CD4-positive, CD25-positive, alpha-beta regulatory T cell (primary cell): Measurements from ENCODE around the gene TCP11L1. TPM values are rescaled to one million over a fixed set of nuclear protein-coding genes. Genes with fewer than 3 reads are reported as not detected.
"Not testable (repeated sequence)": the region's sequence is repeated elsewhere in the genome, so short reads cannot be mapped to it uniquely, and the experiment has no call there.

Source experiments
- ATAC-seq, 2 donors: fragments of 150-1000 bp; cut with Tn5 transposase; one replicate each; pipeline ENCODE4 v1.10.0; 2021; ENCODE audit warnings: low read depth in 2 of 2, moderate number of reproducible peaks in 2 of 2, moderate library complexity in 1 of 2
- DNase-seq, 3 donors: peaks; one replicate each; pipeline versions ENCODE4 v3.0.0 to v3.0.0-alpha.2; 2012 to 2022; ENCODE audit warnings: mixed read lengths in 1 of 3
- H3K27ac ChIP-seq: one replicate; pipeline ENCODE4 v1.7.0; 2013; ENCODE audit warnings: mild to moderate bottlenecking, low read length; ENCODE audit not compliant: insufficient read depth, poor library complexity, severe bottlenecking
- H3K27me3 ChIP-seq: one replicate; pipeline ENCODE4 v1.7.0; 2013; ENCODE audit warnings: low read length; ENCODE audit not compliant: control insufficient read depth, insufficient read depth
- H3K36me3 ChIP-seq: one replicate; pipeline ENCODE4 v1.7.0; 2013; ENCODE audit warnings: mild to moderate bottlenecking, low read length, moderate library complexity; ENCODE audit not compliant: control insufficient read depth, insufficient read depth
- H3K4me1 ChIP-seq: 2 replicates; pipeline ENCODE4 v1.7.0; 2013; ENCODE audit warnings: mild to moderate bottlenecking, low read length; ENCODE audit not compliant: insufficient read depth, control insufficient read depth, poor library complexity, severe bottlenecking
- H3K4me3 ChIP-seq: one replicate; pipeline ENCODE4 v1.7.0; 2013; ENCODE audit warnings: low read depth, mild to moderate bottlenecking, low read length, moderate library complexity
- H3K9me3 ChIP-seq, 2 experiments: 1 replicate in 1 of 2; 2 replicates in 1 of 2; pipeline ENCODE4 v1.7.0; 2013; ENCODE audit warnings: low read length in 2 of 2, mild to moderate bottlenecking in 1 of 2, moderate library complexity in 1 of 2; ENCODE audit not compliant: control insufficient read depth in 2 of 2
- H3K27ac Mint-ChIP-seq, 3 donors: one replicate each; pipeline ENCODE4 v1.8.0; 2020 to 2022; ENCODE audit warnings: mild to moderate bottlenecking in 3 of 3, mixed read lengths in 3 of 3, moderate library complexity in 2 of 3
- H3K27me3 Mint-ChIP-seq: one replicate; pipeline ENCODE4 v1.8.0; 2022; ENCODE audit warnings: mild to moderate bottlenecking, mixed read lengths
- H3K36me3 Mint-ChIP-seq: one replicate; pipeline ENCODE4 v1.8.0; 2020; ENCODE audit warnings: mixed read lengths
- H3K4me1 Mint-ChIP-seq, 4 donors: one replicate each; pipeline ENCODE4 v1.8.0; 2020 to 2022; ENCODE audit warnings: mixed read lengths in 4 of 4, mild to moderate bottlenecking in 1 of 4
- H3K4me3 Mint-ChIP-seq, 4 donors: one replicate each; pipeline ENCODE4 v1.8.0; 2020 to 2022; ENCODE audit warnings: mild to moderate bottlenecking in 4 of 4, mixed read lengths in 4 of 4, moderate library complexity in 3 of 4
- H3K9me3 Mint-ChIP-seq, 7 donors: one replicate each; pipeline ENCODE4 v1.8.0; 2020 to 2022; ENCODE audit warnings: mixed read lengths in 7 of 7, mild to moderate bottlenecking in 3 of 7, moderate library complexity in 2 of 7
- polyA plus RNA-seq, 4 donors: library from polyadenylated mRNA; unstranded; fragments of 300-500 nt; fragmentation: Illumina TruSeq; gene quantifications; one replicate each; pipeline ENCODE4 v1.2.3, GENCODE V29; 2021
- total RNA-seq: library from RNA; stranded (reverse); gene quantifications from one replicate; pipeline ENCODE4 v1.2.3, GENCODE V29; 2022

Gene TCP11L1
- total and polyA plus RNA-seq, 5 donors from 2014 or later, result 4.3 to 17.0 (median 6.5) TPM

DNA sequence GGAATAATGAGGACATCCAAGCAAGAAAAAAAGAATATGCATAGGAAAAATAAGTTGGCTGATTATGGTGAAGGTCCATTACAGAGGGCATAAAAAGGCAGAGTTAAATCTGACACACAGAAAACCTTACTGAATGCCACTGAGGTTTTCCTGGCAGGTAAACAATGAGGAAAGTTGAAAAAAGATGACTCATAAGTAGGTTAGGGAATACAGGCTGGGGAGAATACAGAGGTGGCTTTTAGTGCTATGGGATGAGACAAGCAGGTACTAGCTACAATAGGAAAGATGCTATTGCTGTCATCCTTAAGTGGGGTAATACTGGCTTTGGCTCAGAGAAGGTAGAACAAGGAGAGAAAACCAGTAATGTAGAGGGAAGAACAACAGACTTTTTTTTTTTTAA, 77.2 kb downstream of the TCP11L1 start:
- Histone ChIP-seq H3K4me1 (no peaks in the 10 kb centered on the region), H3K4me3 (no peak overlapping the region), H3K9me3 (no peaks in the 10 kb centered on the region), H3K27me3 (no peaks in the 10 kb centered on the region), H3K36me3 (no peaks in the 10 kb centered on the region), H3K27ac (no peak overlapping the region)
- Mint-ChIP-seq H3K36me3 (no peaks in the 10 kb centered on the region), H3K27me3 (no peaks in the 10 kb centered on the region), H3K27ac (peak overlapping the region in 1 of 3 donors; percentile 58), H3K4me3 (no peak overlapping the region), H3K9me3 (no peaks in the 10 kb centered on the region), H3K4me1 (peaks cover 0 to 4% (median 3%) of the 10 kb centered on the region in 4 donors)
- DNase-seq (no peak), ATAC-seq (no peak)

DNA sequence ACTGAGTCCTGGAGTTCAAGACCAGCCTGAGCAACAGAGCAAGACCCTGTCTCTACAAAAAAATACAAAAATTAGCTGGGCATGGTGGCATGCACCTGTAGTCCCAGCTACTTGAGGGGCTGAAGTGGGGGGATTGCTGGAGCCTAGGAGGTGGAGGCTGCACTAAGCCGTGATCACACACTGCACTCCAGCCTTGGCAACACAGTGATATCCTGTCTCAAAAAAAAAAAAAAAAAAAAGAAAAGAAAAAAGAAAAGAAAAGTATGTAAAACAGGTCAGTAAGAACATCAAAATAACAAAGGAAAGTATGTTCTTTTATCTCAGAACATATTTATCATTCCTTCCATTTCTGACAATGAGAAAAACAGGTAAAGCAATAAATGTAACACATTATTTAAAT, 83.3 kb downstream of the TCP11L1 start:
- not testable (repeated sequence) for H3K36me3 ChIP-seq, H3K9me3 Mint-ChIP-seq, H3K9me3 ChIP-seq, H3K4me3 ChIP-seq, H3K27me3 Mint-ChIP-seq, H3K4me3 Mint-ChIP-seq, DNase-seq, H3K36me3 Mint-ChIP-seq, H3K27ac ChIP-seq, H3K27ac Mint-ChIP-seq, H3K4me1 ChIP-seq, ATAC-seq, H3K27me3 ChIP-seq, H3K4me1 Mint-ChIP-seq

Other genes with a start within 250 kb of the TCP11L1 start
- gene CCDC73, start 244.9 kb upstream of the TCP11L1 start, total RNA-seq, result not detected
- gene CCDC73, start 244.9 kb upstream of the TCP11L1 start, polyA plus RNA-seq, result under 1 TPM in 1 of 4 donors, not detected in 3; 0.03 TPM
- gene PRRG4, start 209.6 kb upstream of the TCP11L1 start, total RNA-seq, result 0.07 TPM
- under 1 TPM in 1 of 4 donors, not detected in 3; 0.02 TPM for gene PRRG4, start 209.6 kb upstream of the TCP11L1 start, polyA plus RNA-seq
- 9.4 TPM for gene QSER1, start 146.8 kb upstream of the TCP11L1 start, total RNA-seq
- under 1 TPM; 0.48 to 0.95 (median 0.67) TPM for gene QSER1, start 146.8 kb upstream of the TCP11L1 start, polyA plus RNA-seq
- gene DEPDC7, start 23.7 kb upstream of the TCP11L1 start, total RNA-seq, result 0.64 TPM
- 1 to 10 TPM in 2 of 4 donors, under 1 TPM in 2; 0.60 to 1.5 (median 0.98) TPM for gene DEPDC7, start 23.7 kb upstream of the TCP11L1 start, polyA plus RNA-seq
- gene CSTF3, start 121.9 kb downstream of the TCP11L1 start, total RNA-seq, result 21.4 TPM
- gene CSTF3, start 121.9 kb downstream of the TCP11L1 start, polyA plus RNA-seq, result 10 to 100 TPM; 14.3 to 18.8 (median 16.2) TPM
- gene HIPK3, start 217.8 kb downstream of the TCP11L1 start, total RNA-seq, result 47.5 TPM
- 10 to 100 TPM; 18.7 to 28.5 (median 25.7) TPM for gene HIPK3, start 217.8 kb downstream of the TCP11L1 start, polyA plus RNA-seq